Neural cell (in vitro differentiated cells): ENCODE results near the gene C1orf52. TPM values are rescaled to one million over a fixed set of nuclear protein-coding genes. Genes with fewer than 3 reads are reported as not detected.

Experiments used
- H2AFZ ChIP-seq: fragments of 200-600, 300-800 bp; sonication (generic), shearing (Covaris generic); 2 replicates; pipeline ENCODE4 v1.6.0; 2014; ENCODE audit warnings: low read depth, mild to moderate bottlenecking, antibody characterized with exemption, low read length, moderate library complexity
- H3F3A ChIP-seq: fragments of 200-600 bp; shearing (Covaris generic); 2 replicates; pipeline ENCODE4 v1.6.1; 2016; ENCODE audit warnings: mild to moderate bottlenecking, moderate library complexity, mixed read lengths, antibody characterized with exemption, low read length; ENCODE audit not compliant: insufficient read depth, poor library complexity, severe bottlenecking
- H3K27ac ChIP-seq: fragments of 200-600, 300-800 bp; sonication (generic), shearing (Covaris generic); 2 replicates; pipeline ENCODE4 v1.5.1; 2014; ENCODE audit warnings: mild to moderate bottlenecking, low read length, moderate library complexity
- H3K27me3 ChIP-seq: fragments of 300-800, 200-600 bp; sonication (generic), shearing (Covaris generic); 2 replicates; pipeline ENCODE4 v1.6.0; 2014; ENCODE audit warnings: mild to moderate bottlenecking, low read depth, low read length, moderate library complexity; ENCODE audit not compliant: insufficient read depth
- H3K36me3 ChIP-seq: fragments of 300-800, 200-600 bp; sonication (generic), shearing (Covaris generic); 2 replicates; pipeline ENCODE4 v1.5.1; 2014; ENCODE audit warnings: mild to moderate bottlenecking, antibody characterized with exemption, low read length, moderate library complexity; ENCODE audit not compliant: insufficient read depth
- H3K4me2 ChIP-seq: fragments of 300-800, 200-600 bp; sonication (generic), shearing (Covaris generic); 2 replicates; pipeline ENCODE4 v1.6.0; 2014; ENCODE audit warnings: mild to moderate bottlenecking, low read length
- H3K4me3 ChIP-seq: fragments of 300-800, 200-600 bp; sonication (generic), shearing (Covaris generic); 2 replicates; pipeline ENCODE4 v1.5.1; 2014; ENCODE audit warnings: mild to moderate bottlenecking, low read length, moderate library complexity
- H3K79me2 ChIP-seq: fragments of 200-600 bp; shearing (Covaris generic); replicated peaks from 2 replicates; pipeline ENCODE4 v1.6.0; 2014; ENCODE audit warnings: mild to moderate bottlenecking, low read length, moderate library complexity; ENCODE audit not compliant: insufficient read depth
- H3K9ac ChIP-seq: fragments of 300-800, 200-600 bp; sonication (generic), shearing (Covaris generic); 2 replicates; pipeline ENCODE4 v1.6.1; 2016; ENCODE audit warnings: mild to moderate bottlenecking, low read length, mixed read lengths
- H3K9me2 ChIP-seq: fragments of 200-600 bp; shearing (Covaris generic); 2 replicates; pipeline ENCODE4 v1.6.1; 2016; ENCODE audit warnings: mild to moderate bottlenecking, low read length, mixed read lengths; ENCODE audit not compliant: insufficient read depth
- H3K9me3 ChIP-seq: fragments of 200-600, 300-800 bp; sonication (generic), shearing (Covaris generic); 2 replicates; pipeline ENCODE4 v1.6.1; 2016; ENCODE audit warnings: mild to moderate bottlenecking, mixed run types, low read length, moderate library complexity, mixed read lengths
- H4K20me1 ChIP-seq: fragments of 200-600 bp; shearing (Covaris generic); 2 replicates; pipeline ENCODE4 v1.6.1; 2016; ENCODE audit warnings: mild to moderate bottlenecking, mixed run types; ENCODE audit not compliant: insufficient read depth
- MXI1 ChIP-seq: fragments of 450-650 bp; conservative IDR thresholded peaks from 2 replicates; pipeline ENCODE4 v1.6.1; 2014; ENCODE audit warnings: antibody characterized with exemption, mild to moderate bottlenecking; ENCODE audit not compliant: poor library complexity, severe bottlenecking
- POLR2AphosphoS5 ChIP-seq: IDR thresholded peaks from 2 replicates; pipeline ENCODE4 v1.6.1; 2012
- polyA plus RNA-seq: library from polyadenylated mRNA; depleted of rRNA; stranded (reverse); fragments of >200 nt; gene quantifications from 2 replicates; pipeline ENCODE4 v1.2.3, GENCODE V29; 2014
- small RNA-seq, 3 experiments: library from RNA; depleted of rRNA; stranded (forward); fragments of <200 nt; gene quantifications; one replicate each; pipeline ENCODE3, GENCODE V24; 2012

Gene C1orf52
- polyA plus RNA-seq, 1 donor from 2014 or later, result 94.6 TPM

DNA sequence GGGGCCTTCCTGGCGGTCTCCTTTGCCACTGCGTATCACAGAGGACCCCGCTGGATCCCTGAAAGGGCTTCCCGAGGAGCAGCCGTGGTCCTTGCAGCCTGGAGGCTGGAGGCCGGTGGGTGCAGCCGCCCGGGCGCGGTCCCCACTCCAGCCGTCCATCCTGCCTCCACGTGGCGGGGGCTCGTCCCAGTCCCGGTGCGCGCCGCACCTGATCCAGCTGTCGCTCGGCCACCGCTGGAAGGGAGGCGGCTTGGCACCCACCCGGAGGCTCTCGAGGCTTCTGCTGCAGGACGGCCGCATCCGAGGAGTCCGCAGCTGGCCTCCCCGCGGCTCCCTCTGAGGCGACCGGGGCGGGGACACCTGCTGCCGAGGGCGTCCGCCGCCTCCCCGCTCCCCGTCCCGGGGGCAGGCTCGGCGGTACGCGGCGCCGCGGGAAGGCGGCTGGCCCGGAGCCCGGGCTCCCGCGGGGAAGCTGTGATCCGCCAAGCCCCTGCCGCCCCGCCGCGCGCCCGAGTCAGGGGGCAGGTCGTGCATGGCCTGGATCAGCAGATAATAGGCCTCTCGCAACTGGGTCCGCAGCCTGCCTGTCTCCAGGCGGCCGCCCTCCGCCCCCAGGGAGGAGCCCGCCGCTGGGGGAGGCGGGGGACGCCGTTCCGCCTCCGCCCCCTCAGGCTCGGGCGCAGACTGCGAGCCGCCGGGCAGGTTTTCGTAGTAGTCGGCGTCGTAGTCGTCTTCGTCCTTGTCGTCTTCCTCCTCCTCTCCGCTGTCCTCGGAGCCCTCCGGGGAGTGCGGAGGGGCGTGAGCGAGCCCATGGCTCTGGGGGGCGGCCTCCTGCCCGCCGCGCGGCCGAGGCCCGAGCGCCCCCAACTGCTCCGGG, 58.8 kb downstream of the C1orf52 start, which contains the start of gene SYDE2:
SYDE2 (minus strand) TSS at position 554 of the 877 bp plus-strand sequence; CDS start at position 534, 20 bp downstream.
- Histone ChIP-seq H3K27ac (no peak within 1 kb of the TSS), H3K27me3 (peaks cover 14% of the 10 kb centered on the region), H3K79me2 (peaks cover 4% of the 10 kb centered on the region), H3K9me3 (no peaks in the 10 kb centered on the region), H3F3A (no peaks in the 10 kb centered on the region), H3K4me3 (peak within 1 kb of the TSS; percentile 85), H4K20me1 (no peaks in the 10 kb centered on the region), H3K4me2 (peak within 1 kb of the TSS; percentile 46), H3K9ac (peak within 1 kb of the TSS; percentile 63), H3K36me3 (no peaks in the 10 kb centered on the region), H2AFZ (peak within 1 kb of the TSS; percentile 42), H3K9me2 (no peaks in the 10 kb centered on the region)
- no peak for TF ChIP-seq POLR2AphosphoS5
- TF ChIP-seq MXI1, result peak; percentile 80

Small RNA genes lying within 50 kb of the gene (small RNA-seq; reads per million reads assigned to genes)
- 0 to 1.2 (median 0) reads per million in 3 experiments for gene RF00019

Other genes with a start within 250 kb of the C1orf52 start
- 0.20 TPM in 1 of 2 replicates, not detected in the other for gene MCOLN3, start 211.2 kb downstream of the C1orf52 start, polyA plus RNA-seq
- 0.66 and 0.90 TPM in 2 replicates for gene SYDE2, start 58.6 kb downstream of the C1orf52 start, polyA plus RNA-seq
- gene BCL10, start 17.0 kb upstream of the C1orf52 start, polyA plus RNA-seq, result 17.3 and 18.9 TPM in 2 replicates
- gene DDAH1, start 205.5 kb upstream of the C1orf52 start, polyA plus RNA-seq, result 40.4 and 42.7 TPM in 2 replicates